ENCODE measurements around the gene CTDSPL. TPM values are rescaled to one million over a fixed set of nuclear protein-coding genes. Genes with fewer than 3 reads are reported as not detected.

Gene CTDSPL
- total RNA-seq, 1 donor from 2014 or later: not detected

DNA sequence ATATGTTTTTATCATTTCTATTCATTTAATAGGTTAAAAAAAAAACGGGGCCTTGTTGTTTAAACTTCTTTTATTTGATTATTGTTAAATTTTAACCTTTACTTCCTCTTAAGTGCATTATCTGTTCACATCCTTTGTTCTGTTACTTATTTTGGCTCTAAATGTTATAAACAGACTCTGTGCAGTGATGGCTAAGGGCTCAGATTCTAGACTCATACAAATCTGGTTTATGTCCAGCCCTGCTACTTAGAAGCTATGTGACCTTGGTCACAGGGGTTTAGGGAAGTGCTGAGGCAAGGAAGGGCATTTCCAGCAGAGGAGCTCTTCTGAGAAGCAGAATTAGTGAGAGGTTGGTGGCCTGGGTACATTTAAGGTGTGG is 73.6 kb downstream of the CTDSPL start:
- TF ChIP-seq CTCF (IDR thresholded peaks at IDR 0.05): no peak
- Mint-ChIP-seq H3K9me3 (no peaks in the 10 kb centered on the region), H3K27me3 (peaks cover 9% of the 10 kb centered on the region), H3K27ac (no peak overlapping the region), H3K36me3 (ENCODE audit: low read depth) (no peaks in the 10 kb centered on the region), H3K4me3 (no peak overlapping the region), H3K4me1 (no peaks in the 10 kb centered on the region)
- DNase-seq: no peak
- intact Hi-C loops (cut with micrococcal nuclease): no loop called here
- ATAC-seq (ENCODE audit: low read depth): no peak
- CTCF ChIA-PET: no interaction called here
- POLR2A ChIA-PET: no interaction called here

- POLR2A ChIA-PET: no interaction called here
- DNase-seq (no peak), ATAC-seq (ENCODE audit: low read depth) (no peak)
- H3K27me3 Mint-ChIP-seq: peaks cover 9% of the 10 kb centered on the region
- intact Hi-C loops (cut with micrococcal nuclease): no loop called here
- H3K4me1 Mint-ChIP-seq: no peaks in the 10 kb centered on the region
- CTCF ChIA-PET: no interaction called here
- no peak for TF ChIP-seq CTCF (IDR thresholded peaks at IDR 0.05)
- no peaks in the 10 kb centered on the region for H3K9me3 Mint-ChIP-seq
- H3K4me3 Mint-ChIP-seq: no peak overlapping the region
- no peaks in the 10 kb centered on the region for H3K36me3 Mint-ChIP-seq (ENCODE audit: low read depth)
- no peak overlapping the region for H3K27ac Mint-ChIP-seq
Observed at GRCh38 chr3:37935756-37936666, 74.3 kb downstream of the CTDSPL start.

DNA sequence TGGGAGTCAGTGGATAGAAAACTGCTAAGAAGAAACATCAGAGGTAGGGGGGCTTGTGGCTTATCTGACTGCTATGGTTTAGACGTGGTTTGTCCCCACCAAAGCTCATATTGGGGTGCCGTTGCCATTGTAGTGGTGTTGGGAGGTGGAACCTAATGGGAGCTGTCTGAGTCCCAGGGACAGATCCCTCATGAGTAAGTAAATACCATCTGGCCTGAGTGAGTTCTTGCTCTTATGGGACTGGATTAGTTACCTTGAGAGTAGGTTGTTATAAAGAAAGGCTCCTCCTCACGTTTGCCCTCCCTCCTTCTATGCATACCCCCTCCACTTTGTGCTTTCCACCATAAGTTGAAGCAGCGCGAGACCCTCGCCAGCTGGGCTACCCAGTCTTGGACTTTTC is 75.5 kb downstream of the CTDSPL start:
- intact Hi-C loops (cut with micrococcal nuclease): no loop called here
- Mint-ChIP-seq H3K9me3 (no peaks in the 10 kb centered on the region), H3K4me1 (no peaks in the 10 kb centered on the region), H3K4me3 (no peak overlapping the region), H3K27me3 (peaks cover 9% of the 10 kb centered on the region), H3K36me3 (ENCODE audit: low read depth) (no peaks in the 10 kb centered on the region), H3K27ac (no peak overlapping the region)
- CTCF ChIA-PET: no interaction called here
- no peak for DNase-seq
- ATAC-seq (ENCODE audit: low read depth): no peak
- TF ChIP-seq CTCF (IDR thresholded peaks at IDR 0.05): no peak
- POLR2A ChIA-PET: no interaction called here

- Mint-ChIP-seq H3K27me3 (peaks cover 9% of the 10 kb centered on the region), H3K4me1 (no peaks in the 10 kb centered on the region), H3K9me3 (no peaks in the 10 kb centered on the region), H3K4me3 (no peak overlapping the region), H3K36me3 (ENCODE audit: low read depth) (no peaks in the 10 kb centered on the region), H3K27ac (no peak overlapping the region)
- ChIA-PET POLR2A (no interaction called here), CTCF (no interaction called here)
- ATAC-seq (ENCODE audit: low read depth) (no peak), DNase-seq (no peak)
- TF ChIP-seq CTCF (IDR thresholded peaks at IDR 0.05): no peak
- intact Hi-C loops (cut with micrococcal nuclease): no loop called here
Observed at GRCh38 chr3:37938011-37938410, 76.3 kb downstream of the CTDSPL start.

DNA sequence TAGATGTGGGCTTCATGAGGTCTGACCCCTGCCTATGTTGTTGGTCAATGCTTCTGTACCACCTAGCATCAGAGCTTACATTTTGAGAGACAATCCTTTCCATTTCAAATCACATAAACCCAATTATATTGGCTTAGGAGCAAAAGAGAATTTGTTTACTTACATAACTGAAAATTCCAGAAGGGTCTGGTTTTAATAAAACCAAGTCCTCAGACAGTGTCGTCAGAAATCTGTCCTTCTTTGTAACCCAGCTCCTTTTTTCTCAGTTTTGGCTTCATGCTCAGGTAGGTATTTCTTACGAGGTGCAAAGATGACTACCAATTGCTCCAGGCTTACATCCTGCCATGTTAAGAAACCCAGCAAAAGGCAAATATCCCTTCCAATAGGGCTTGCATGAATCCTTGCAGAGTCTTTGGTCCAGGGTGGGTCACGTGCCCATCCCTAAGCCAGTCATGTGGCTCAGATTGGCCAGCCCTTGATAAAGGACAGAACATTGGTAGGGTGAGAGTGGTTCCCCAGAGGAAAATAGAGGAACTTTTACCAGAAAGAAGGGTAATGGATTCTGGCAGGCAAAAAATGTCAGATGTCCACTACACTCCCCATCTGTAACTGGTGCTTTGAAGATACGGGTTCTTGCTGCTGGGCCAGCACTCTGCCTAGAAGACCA is 78.7 kb downstream of the CTDSPL start:
- no peak for TF ChIP-seq CTCF (IDR thresholded peaks at IDR 0.05)
- no peak for ATAC-seq (ENCODE audit: low read depth)
- Mint-ChIP-seq H3K27ac (no peak overlapping the region), H3K4me1 (no peaks in the 10 kb centered on the region), H3K4me3 (no peak overlapping the region), H3K27me3 (peaks cover 5% of the 10 kb centered on the region), H3K9me3 (no peaks in the 10 kb centered on the region), H3K36me3 (ENCODE audit: low read depth) (no peaks in the 10 kb centered on the region)
- ChIA-PET POLR2A (no interaction called here), CTCF (interaction anchor here (0.6 kb wide), 1 partner anchor 1556 kb away, joined by 3 read pairs; no protein-coding TSS in a partner anchor)
- no peak for DNase-seq
- intact Hi-C loops (cut with micrococcal nuclease): no loop called here
